Measurements from ENCODE around the gene IL1RAPL1.

The IL1RAPL1 gene

GRCh38 chrX:28586981-28587551 lies at the start of gene IL1RAPL1:
TSS of gene IL1RAPL1 (plus strand) at chrX:28587446.
- TF ChIP-seq CTCF (IDR thresholded peaks at IDR 0.05; ENCODE audit: low read depth, low read length, missing control alignments), result peak; percentile 32
- peak; percentile 49 for DNase-seq (ENCODE audit: low read depth)
- peak within 1 kb of the TSS; percentile 41 for H3K4me3 ChIP-seq (ENCODE audit: low read depth, low read length)
- in situ Hi-C loops (cut with HindIII; ENCODE audit: low sequenced_read_pairs), result no loop called here

GRCh38 chrX:28542791-28543190 lies 44.5 kb upstream of the IL1RAPL1 start:
- no peak overlapping the region for H3K4me3 ChIP-seq (ENCODE audit: low read depth, low read length)
- no peak for DNase-seq (ENCODE audit: low read depth)
- in situ Hi-C loops (cut with HindIII; ENCODE audit: low sequenced_read_pairs), result no loop called here
- no peak for TF ChIP-seq CTCF (IDR thresholded peaks at IDR 0.05; ENCODE audit: low read depth, low read length, missing control alignments)

GRCh38 chrX:28549838-28550237 lies 37.4 kb upstream of the IL1RAPL1 start:
- no peak for DNase-seq (ENCODE audit: low read depth)
- no peak overlapping the region for H3K4me3 ChIP-seq (ENCODE audit: low read depth, low read length)
- no peak for TF ChIP-seq CTCF (IDR thresholded peaks at IDR 0.05; ENCODE audit: low read depth, low read length, missing control alignments)
- in situ Hi-C loops (cut with HindIII; ENCODE audit: low sequenced_read_pairs), result no loop called here

- DNase-seq (ENCODE audit: low read depth), result no peak
- no peak overlapping the region for H3K4me3 ChIP-seq (ENCODE audit: low read depth, low read length)
- no peak for TF ChIP-seq CTCF (IDR thresholded peaks at IDR 0.05; ENCODE audit: low read depth, low read length, missing control alignments)
- in situ Hi-C loops (cut with HindIII; ENCODE audit: low sequenced_read_pairs), result no loop called here
Observed at GRCh38 chrX:28550331-28550872, 36.8 kb upstream of the IL1RAPL1 start.

- H3K4me3 ChIP-seq (ENCODE audit: low read depth, low read length), result no peak overlapping the region
- no peak for DNase-seq (ENCODE audit: low read depth)
- in situ Hi-C loops (cut with HindIII; ENCODE audit: low sequenced_read_pairs), result no loop called here
- no peak for TF ChIP-seq CTCF (IDR thresholded peaks at IDR 0.05; ENCODE audit: low read depth, low read length, missing control alignments)
Observed at GRCh38 chrX:28552322-28552721, 34.9 kb upstream of the IL1RAPL1 start.

- in situ Hi-C loops (cut with HindIII; ENCODE audit: low sequenced_read_pairs), result no loop called here
- TF ChIP-seq CTCF (IDR thresholded peaks at IDR 0.05; ENCODE audit: low read depth, low read length, missing control alignments), result no peak
- no peak overlapping the region for H3K4me3 ChIP-seq (ENCODE audit: low read depth, low read length)
- DNase-seq (ENCODE audit: low read depth), result no peak
Observed at GRCh38 chrX:28552882-28553829, 34.1 kb upstream of the IL1RAPL1 start.
